ENCODE data around the gene GPN3. TPM values are rescaled to one million over a fixed set of nuclear protein-coding genes. Genes with fewer than 3 reads are reported as not detected.
"Not testable (repeated sequence)": the region's sequence is repeated elsewhere in the genome, so short reads cannot be mapped to it uniquely, and the experiment has no call there.

GPN3 gene
- total RNA-seq, 1 experiment from 2014 or later: 39.0 TPM

GRCh38 chr12:110431957-110432587 is 36.0 kb downstream of the GPN3 start:
- no peaks in the 10 kb centered on the region for H3K27me3 ChIP-seq (replicated peaks; ENCODE audit: control insufficient read depth, insufficient read depth, low read length)
- peaks cover 41% of the 10 kb centered on the region for H3K36me3 Mint-ChIP-seq (ENCODE audit: insufficient read depth, unreplicated experiment)
- no peaks in the 10 kb centered on the region for H3K9me3 Mint-ChIP-seq (ENCODE audit: unreplicated experiment)
- CTCF ChIA-PET: interaction anchor here (0.6 to 1.8 kb wide), 20 partner anchors 9 to 913 kb away, joined by 3 to 19 read pairs (median 4); partner anchors contain the start of genes ARPC3, FAM216A and GPN3
- 0 out of 2 replicates have a peak, but pooled peaks cover 3% of the 10 kb centered on the region for H3K4me1 ChIP-seq
- peak overlapping the region; percentile 91 for H3K4me3 Mint-ChIP-seq (ENCODE audit: unreplicated experiment)
- no TSS peak for BruUV-seq (replicated peaks)
- H3K36me3 ChIP-seq (ENCODE audit: control insufficient read depth, insufficient read depth, low read length): no peaks in the 10 kb centered on the region
- no peaks in the 10 kb centered on the region for H3K4me1 Mint-ChIP-seq (ENCODE audit: low read depth, unreplicated experiment)
- intact Hi-C loops (cut with micrococcal nuclease; ENCODE audit: unreplicated experiment): loop anchor here (1.0 kb wide), 2 partner anchors 29 to 77 kb away; partner anchors contain the start of gene ANAPC7
- H3K27ac Mint-ChIP-seq (ENCODE audit: unreplicated experiment): peak overlapping the region; percentile 94
- peak overlapping the region; percentile 43 for H3K4me3 ChIP-seq (ENCODE audit: low read depth, low read length)
- no peaks in the 10 kb centered on the region for H3K27me3 Mint-ChIP-seq (ENCODE audit: insufficient read depth, unreplicated experiment)
- no peaks in the 10 kb centered on the region for H3K9me3 ChIP-seq
- no peak for DNase-seq
- TF ChIP-seq, protein P1, sequence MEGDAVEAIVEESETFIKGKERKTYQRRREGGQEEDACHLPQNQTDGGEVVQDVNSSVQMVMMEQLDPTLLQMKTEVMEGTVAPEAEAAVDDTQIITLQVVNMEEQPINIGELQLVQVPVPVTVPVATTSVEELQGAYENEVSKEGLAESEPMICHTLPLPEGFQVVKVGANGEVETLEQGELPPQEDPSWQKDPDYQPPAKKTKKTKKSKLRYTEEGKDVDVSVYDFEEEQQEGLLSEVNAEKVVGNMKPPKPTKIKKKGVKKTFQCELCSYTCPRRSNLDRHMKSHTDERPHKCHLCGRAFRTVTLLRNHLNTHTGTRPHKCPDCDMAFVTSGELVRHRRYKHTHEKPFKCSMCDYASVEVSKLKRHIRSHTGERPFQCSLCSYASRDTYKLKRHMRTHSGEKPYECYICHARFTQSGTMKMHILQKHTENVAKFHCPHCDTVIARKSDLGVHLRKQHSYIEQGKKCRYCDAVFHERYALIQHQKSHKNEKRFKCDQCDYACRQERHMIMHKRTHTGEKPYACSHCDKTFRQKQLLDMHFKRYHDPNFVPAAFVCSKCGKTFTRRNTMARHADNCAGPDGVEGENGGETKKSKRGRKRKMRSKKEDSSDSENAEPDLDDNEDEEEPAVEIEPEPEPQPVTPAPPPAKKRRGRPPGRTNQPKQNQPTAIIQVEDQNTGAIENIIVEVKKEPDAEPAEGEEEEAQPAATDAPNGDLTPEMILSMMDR (IDR thresholded peaks at IDR 0.05; ENCODE audit: insufficient read depth in 1 of 2, low read depth in 1 of 2, low read length in 1 of 2, severe bottlenecking in 1 of 2, unreplicated experiment in 1 of 2): no peak
- POLR2A ChIA-PET: interaction anchor here (0.5 to 1.0 kb wide), 5 partner anchors 10 to 73 kb away, joined by 3 to 6 read pairs (median 3); partner anchors contain the start of gene ARPC3

- not testable (repeated sequence) for H3K27me3 Mint-ChIP-seq (ENCODE audit: insufficient read depth, unreplicated experiment); BruUV-seq (replicated peaks)
These were observed 38.4 kb downstream of the GPN3 start for GRCh38 chr12:110429676-110430075.

DNA sequence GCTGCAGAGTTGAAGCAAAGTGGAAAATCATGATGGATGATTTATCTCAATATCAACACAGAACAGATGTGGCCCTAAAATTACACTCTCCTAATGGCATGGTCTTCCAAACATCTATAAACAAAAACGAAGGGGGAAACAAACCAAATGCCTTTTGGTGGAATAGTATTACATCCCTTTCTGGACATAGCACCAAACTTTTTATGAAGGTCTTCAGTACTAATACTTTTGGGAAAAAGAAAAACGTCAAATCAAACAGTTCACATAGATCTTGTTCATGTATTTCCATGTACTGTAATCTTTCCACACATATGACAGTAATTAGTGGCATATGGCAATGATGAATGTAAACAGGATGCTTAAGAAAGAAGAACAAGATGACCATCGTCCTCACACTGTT is 41.7 kb downstream of the GPN3 start:
- Mint-ChIP-seq H3K9me3 (ENCODE audit: unreplicated experiment) (no peaks in the 10 kb centered on the region), H3K27ac (ENCODE audit: unreplicated experiment) (no peak overlapping the region), H3K27me3 (ENCODE audit: insufficient read depth, unreplicated experiment) (no peaks in the 10 kb centered on the region), H3K4me1 (ENCODE audit: low read depth, unreplicated experiment) (peaks cover 5% of the 10 kb centered on the region), H3K36me3 (ENCODE audit: insufficient read depth, unreplicated experiment) (peaks cover 3% of the 10 kb centered on the region), H3K4me3 (ENCODE audit: unreplicated experiment) (no peak overlapping the region)
- TF ChIP-seq, protein P1 (IDR thresholded peaks at IDR 0.05; ENCODE audit: insufficient read depth in 1 of 2, low read depth in 1 of 2, low read length in 1 of 2, severe bottlenecking in 1 of 2, unreplicated experiment in 1 of 2): no peak
- no peak overlapping the region for H3K4me3 ChIP-seq (ENCODE audit: low read depth, low read length)
- no peaks in the 10 kb centered on the region for H3K27me3 ChIP-seq (replicated peaks; ENCODE audit: control insufficient read depth, insufficient read depth, low read length)
- intact Hi-C loops (cut with micrococcal nuclease; ENCODE audit: unreplicated experiment): no loop called here
- no peaks in the 10 kb centered on the region for H3K9me3 ChIP-seq
- ChIA-PET POLR2A (no interaction called here), CTCF (no interaction called here)
- no peak for DNase-seq
- 0 out of 2 replicates have a peak, but pooled peaks cover 3% of the 10 kb centered on the region for H3K4me1 ChIP-seq
- no TSS peak for BruUV-seq (replicated peaks)
- no peaks in the 10 kb centered on the region for H3K36me3 ChIP-seq (ENCODE audit: control insufficient read depth, insufficient read depth, low read length)

More at GRCh38 chr12:110429676-110430075, 38.4 kb downstream of the GPN3 start:
- H3K4me1 ChIP-seq; H3K9me3 ChIP-seq; POLR2A ChIA-PET; H3K9me3 Mint-ChIP-seq (ENCODE audit: unreplicated experiment); DNase-seq; intact Hi-C loops (cut with micrococcal nuclease; ENCODE audit: unreplicated experiment); H3K4me1 Mint-ChIP-seq (ENCODE audit: low read depth, unreplicated experiment); CTCF ChIA-PET; H3K36me3 ChIP-seq (ENCODE audit: control insufficient read depth, insufficient read depth, low read length); H3K27ac Mint-ChIP-seq (ENCODE audit: unreplicated experiment); H3K4me3 Mint-ChIP-seq (ENCODE audit: unreplicated experiment); H3K27me3 ChIP-seq (replicated peaks; ENCODE audit: control insufficient read depth, insufficient read depth, low read length); H3K4me3 ChIP-seq (ENCODE audit: low read depth, low read length): not testable (repeated sequence)
- peaks cover 20% of the 10 kb centered on the region for H3K36me3 Mint-ChIP-seq (ENCODE audit: insufficient read depth, unreplicated experiment)

All from Caco-2 (cell line).